Calu3 (cell line): ENCODE measurements around the gene SHH. TPM values are rescaled to one million over a fixed set of nuclear protein-coding genes. Genes with fewer than 3 reads are reported as not detected.

Source experiments
- BruUV-seq: library from RNA; stranded (reverse); fragments of 400-500 nt; replicated peaks from 2 replicates; lab custom pipeline; 2021; lab: Mats Ljungman, UMichigan
- CTCF ChIA-PET: fragments of 300-600 bp; sonication (Branson Sonifier 250); formaldehyde crosslinking; loops from one replicate; lab custom pipeline; 2022; ENCODE audit warnings: antibody characterized with exemption; lab: Charles Lee
- DNase-seq: peaks from one replicate; pipeline ENCODE4 v3.0.0; 2022
- H3K27ac Mint-ChIP-seq: one replicate; pipeline ENCODE4 v1.8.0; 2022; ENCODE audit warnings: mixed read lengths; ENCODE audit not compliant: unreplicated experiment
- H3K27me3 Mint-ChIP-seq: one replicate; pipeline ENCODE4 v1.8.0; 2022; ENCODE audit warnings: mixed read lengths; ENCODE audit not compliant: unreplicated experiment
- H3K36me3 Mint-ChIP-seq: one replicate; pipeline ENCODE4 v1.8.0; 2022; ENCODE audit warnings: mild to moderate bottlenecking, moderate library complexity, mixed read lengths; ENCODE audit not compliant: insufficient read depth, unreplicated experiment
- H3K4me1 Mint-ChIP-seq: one replicate; pipeline ENCODE4 v1.8.0; 2022; ENCODE audit warnings: mild to moderate bottlenecking, low read depth, mixed read lengths; ENCODE audit not compliant: unreplicated experiment
- H3K4me3 Mint-ChIP-seq: one replicate; pipeline ENCODE4 v1.8.0; 2022; ENCODE audit warnings: mild to moderate bottlenecking, low read depth, moderate library complexity, mixed read lengths; ENCODE audit not compliant: unreplicated experiment
- H3K9me3 Mint-ChIP-seq: one replicate; pipeline ENCODE4 v1.8.0; 2022; ENCODE audit warnings: low read depth, mixed read lengths; ENCODE audit not compliant: unreplicated experiment
- intact Hi-C: fragments of 100-400 bp; cut with micrococcal nuclease; formaldehyde crosslinking; loops from one replicate; pipeline ENCODE4 v1.10.0; 2022; ENCODE audit not compliant: unreplicated experiment
- total RNA-seq: library from RNA; stranded (reverse); gene quantifications from 2 replicates; pipeline ENCODE4 v1.2.3, GENCODE V29; 2022
- TF ChIP-seq, protein P1 (sequence below): fragments of 200-600 bp; IDR thresholded peaks from one replicate; pipeline ENCODE4 v1.8.0; 2022; ENCODE audit warnings: antibody characterized with exemption; ENCODE audit not compliant: unreplicated experiment

SHH gene
- total RNA-seq, 1 experiment from 2014 or later = 1.1 TPM

DNA sequence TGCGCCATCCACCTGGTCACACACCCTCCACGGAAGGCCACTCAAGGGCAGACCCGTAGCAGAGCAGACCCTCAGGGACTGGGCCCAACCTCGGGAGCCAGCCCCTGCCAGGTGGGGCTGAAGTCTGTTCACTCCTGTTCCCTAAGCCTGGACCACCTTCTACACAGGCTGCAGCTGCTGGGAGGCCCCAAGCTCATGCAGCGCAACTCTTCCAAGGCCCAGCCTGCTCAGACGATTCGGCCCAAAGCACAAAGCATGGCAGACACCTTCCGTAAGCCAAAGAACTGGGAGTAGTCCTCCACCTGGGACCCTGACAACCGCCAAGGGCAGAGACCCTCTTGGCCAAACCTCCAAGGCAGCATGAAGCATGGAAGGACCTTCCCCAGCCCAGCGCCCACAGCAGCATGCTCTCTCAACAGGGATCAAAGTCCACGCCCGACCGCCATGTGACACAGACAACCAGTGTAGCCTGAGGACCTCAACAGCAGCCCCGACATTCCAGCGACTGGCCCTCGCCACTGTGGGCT, 11.5 kb downstream of the SHH start:
- H3K4me1 Mint-ChIP-seq = no peaks in the 10 kb centered on the region
- no peak overlapping the region for H3K4me3 Mint-ChIP-seq
- no peaks in the 10 kb centered on the region for H3K9me3 Mint-ChIP-seq
- H3K27ac Mint-ChIP-seq = no peak overlapping the region
- no peaks in the 10 kb centered on the region for H3K27me3 Mint-ChIP-seq
- peaks cover 4% of the 10 kb centered on the region for H3K36me3 Mint-ChIP-seq
- intact Hi-C loops = no loop called here
- no TSS peak for BruUV-seq
- DNase-seq = no peak
- TF ChIP-seq, protein P1, sequence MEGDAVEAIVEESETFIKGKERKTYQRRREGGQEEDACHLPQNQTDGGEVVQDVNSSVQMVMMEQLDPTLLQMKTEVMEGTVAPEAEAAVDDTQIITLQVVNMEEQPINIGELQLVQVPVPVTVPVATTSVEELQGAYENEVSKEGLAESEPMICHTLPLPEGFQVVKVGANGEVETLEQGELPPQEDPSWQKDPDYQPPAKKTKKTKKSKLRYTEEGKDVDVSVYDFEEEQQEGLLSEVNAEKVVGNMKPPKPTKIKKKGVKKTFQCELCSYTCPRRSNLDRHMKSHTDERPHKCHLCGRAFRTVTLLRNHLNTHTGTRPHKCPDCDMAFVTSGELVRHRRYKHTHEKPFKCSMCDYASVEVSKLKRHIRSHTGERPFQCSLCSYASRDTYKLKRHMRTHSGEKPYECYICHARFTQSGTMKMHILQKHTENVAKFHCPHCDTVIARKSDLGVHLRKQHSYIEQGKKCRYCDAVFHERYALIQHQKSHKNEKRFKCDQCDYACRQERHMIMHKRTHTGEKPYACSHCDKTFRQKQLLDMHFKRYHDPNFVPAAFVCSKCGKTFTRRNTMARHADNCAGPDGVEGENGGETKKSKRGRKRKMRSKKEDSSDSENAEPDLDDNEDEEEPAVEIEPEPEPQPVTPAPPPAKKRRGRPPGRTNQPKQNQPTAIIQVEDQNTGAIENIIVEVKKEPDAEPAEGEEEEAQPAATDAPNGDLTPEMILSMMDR = no peak
- CTCF ChIA-PET = no interaction called here

DNA sequence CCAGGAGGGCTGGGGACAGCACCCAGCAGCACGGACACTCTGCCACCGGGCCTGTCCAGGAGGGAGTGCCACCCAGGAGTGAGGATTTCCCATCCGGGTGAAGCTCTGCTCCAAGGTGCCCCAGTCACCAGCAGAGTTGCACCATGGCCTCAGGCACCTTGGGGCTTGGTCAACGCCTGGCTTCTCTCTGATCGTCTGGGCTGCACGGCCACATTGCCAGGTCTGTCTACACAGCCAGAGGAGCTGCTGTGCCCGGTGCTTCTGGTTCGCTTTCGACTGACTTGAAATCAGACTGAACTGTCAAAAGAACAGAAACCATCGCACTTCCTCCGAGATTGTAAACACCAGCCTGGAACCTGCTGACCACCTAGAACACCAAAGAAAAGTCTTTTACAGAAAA, 12.0 kb downstream of the SHH start:
- no peaks in the 10 kb centered on the region for H3K9me3 Mint-ChIP-seq
- DNase-seq = no peak
- H3K4me1 Mint-ChIP-seq = no peaks in the 10 kb centered on the region
- no peak overlapping the region for H3K4me3 Mint-ChIP-seq
- H3K27me3 Mint-ChIP-seq = no peaks in the 10 kb centered on the region
- peaks cover 4% of the 10 kb centered on the region for H3K36me3 Mint-ChIP-seq
- no peak overlapping the region for H3K27ac Mint-ChIP-seq
- BruUV-seq = no TSS peak
- intact Hi-C loops = no loop called here
- TF ChIP-seq, protein P1 = no peak
- CTCF ChIA-PET = no interaction called here

DNA sequence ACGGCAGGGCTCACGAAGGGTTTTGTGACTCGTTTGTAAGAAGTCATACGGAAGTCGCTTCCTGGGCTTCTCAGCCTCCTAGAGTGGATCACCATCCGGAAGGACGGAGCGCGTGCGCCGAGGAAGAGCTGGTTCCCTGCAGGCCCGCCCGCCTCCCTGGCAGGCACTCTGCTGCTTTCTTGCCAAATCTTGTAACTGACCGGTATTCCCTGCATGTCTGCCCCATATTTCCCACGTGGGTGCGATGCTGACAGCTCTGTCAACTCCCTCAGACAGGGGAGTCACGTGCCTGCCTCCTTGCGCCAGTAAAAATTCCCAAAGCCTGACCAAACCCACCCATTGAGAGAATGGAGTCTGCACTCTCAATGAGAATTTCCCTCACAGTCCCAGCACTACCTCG, 12.7 kb downstream of the SHH start:
- TF ChIP-seq, protein P1 = no peak
- DNase-seq = no peak
- CTCF ChIA-PET = no interaction called here
- Mint-ChIP-seq H3K36me3 (peaks cover 4% of the 10 kb centered on the region), H3K27me3 (no peaks in the 10 kb centered on the region), H3K4me3 (no peak overlapping the region), H3K9me3 (no peaks in the 10 kb centered on the region), H3K27ac (no peak overlapping the region), H3K4me1 (no peaks in the 10 kb centered on the region)
- intact Hi-C loops = loop anchor here (5.0 to 10.0 kb wide), 2 partner anchors 585 to 1028 kb away; no protein-coding TSS in a partner anchor
- BruUV-seq = no TSS peak

DNA sequence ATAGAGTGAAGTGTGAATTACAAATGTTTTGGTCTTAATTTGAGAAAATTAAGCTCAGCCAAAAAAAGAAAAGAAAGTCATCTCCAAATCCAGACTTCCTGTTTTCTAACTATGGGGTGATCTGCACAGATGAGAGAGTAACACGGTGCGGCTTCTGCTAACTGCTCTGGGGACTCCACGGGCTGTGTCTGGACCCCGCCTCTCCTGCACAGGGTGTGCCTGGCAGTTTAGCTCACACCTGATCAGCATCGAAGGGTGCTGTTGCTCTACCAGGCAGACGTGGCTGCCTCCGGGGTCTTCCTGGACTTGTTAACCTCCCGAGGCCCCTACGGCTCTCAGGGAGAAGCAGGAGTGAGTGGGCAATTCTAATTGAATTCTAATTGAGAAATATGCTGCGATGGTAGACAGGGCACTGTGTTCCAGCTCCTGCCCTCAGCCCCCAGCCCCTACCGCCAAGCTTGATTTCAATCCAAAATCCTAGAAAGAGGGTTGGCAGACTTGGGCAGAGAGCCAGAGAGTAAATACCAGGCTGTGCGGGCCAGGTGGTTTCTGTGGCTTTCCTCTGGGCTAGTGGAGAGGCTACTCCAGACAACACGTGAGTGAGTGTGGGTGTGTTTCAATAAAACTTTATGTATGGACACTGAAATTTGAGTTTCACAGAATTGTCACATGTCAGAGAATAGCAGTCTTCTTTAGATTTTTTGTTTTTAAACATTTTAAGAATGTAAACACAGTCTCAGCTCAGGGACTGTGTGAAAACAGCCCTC, 13.4 kb downstream of the SHH start:
- H3K27ac Mint-ChIP-seq = no peak overlapping the region
- H3K4me3 Mint-ChIP-seq = no peak overlapping the region
- DNase-seq = no peak
- no peaks in the 10 kb centered on the region for H3K4me1 Mint-ChIP-seq
- TF ChIP-seq, protein P1 = no peak
- CTCF ChIA-PET = no interaction called here
- intact Hi-C loops = loop anchor here (5.0 to 10.0 kb wide), 2 partner anchors 586 to 1028 kb away; no protein-coding TSS in a partner anchor
- no peaks in the 10 kb centered on the region for H3K9me3 Mint-ChIP-seq
- BruUV-seq = no TSS peak
- no peaks in the 10 kb centered on the region for H3K27me3 Mint-ChIP-seq
- peaks cover 2% of the 10 kb centered on the region for H3K36me3 Mint-ChIP-seq
